A549 (cell line): Measurements from ENCODE around the gene MED13L.

ENCODE experiments used
- CTCF ChIP-seq: fragments of >200 bp; sonication (Bioruptor Twin); formaldehyde crosslinking; IDR thresholded peaks from 3 replicates; pipeline ENCODE4 v1.5.1; 2016
- MAX ChIP-seq: IDR thresholded peaks from 2 replicates; pipeline ENCODE4 v1.6.1; 2012
- RAD21 ChIP-seq, 2 experiments: fragments of >200 bp in 1 of 2; sonication (Bioruptor Twin) in 1 of 2; formaldehyde crosslinking in 1 of 2; IDR thresholded peaks in 1 of 2; conservative IDR thresholded peaks in 1 of 2; 2 replicates in 1 of 2; 3 replicates in 1 of 2; pipeline ENCODE4 v1.6.1; 2012 to 2018; ENCODE audit warnings: inconsistent platforms in 1 of 2
- RCOR1 ChIP-seq: fragments of 150-350 bp; IDR thresholded peaks from 2 replicates; pipeline ENCODE4 v1.6.1; 2014; ENCODE audit warnings: antibody characterized with exemption, low read length, low read depth
- SREBF2 ChIP-seq: fragments of 450-650 bp; IDR thresholded peaks from 2 replicates; pipeline ENCODE4 v1.6.1; 2014; ENCODE audit warnings: mild to moderate bottlenecking, moderate library complexity

GRCh38 chr12:115944392-115944742, 333.1 kb downstream of the MED13L start:
- TF ChIP-seq RAD21 (conservative IDR thresholded peaks at IDR 0.05 in 1 of 2, IDR thresholded peaks at IDR 0.05 in 1 of 2) (no peak), CTCF (no peak), MAX (no peak), SREBF2 (no peak), RCOR1 (no peak)
